ENCODE results near the gene OR52B2. TPM values are rescaled to one million over a fixed set of nuclear protein-coding genes. Genes with fewer than 3 reads are reported as not detected.

OR52B2 gene
- total and polyA plus RNA-seq, 2 of the 8 experiments (the other 6 are each of a cell fraction or from before 2014, with no cell fraction given): 0.15 TPM; not detected in 1

GRCh38 chr11:6219359-6219758 lies 49.2 kb upstream of the OR52B2 start (continued):
- TF ChIP-seq NANOG (IDR thresholded peaks at IDR 0.05; ENCODE audit: insufficient read depth, low read depth, low read length, poor library complexity, severe bottlenecking): no peak
- TF ChIP-seq CBX8 (IDR thresholded peaks at IDR 0.05; ENCODE audit: borderline replicate concordance, low read depth, low read length): no peak
- no peak for TF ChIP-seq TCF12 (IDR thresholded peaks at IDR 0.05; ENCODE audit: low read depth, low read length)
- TF ChIP-seq, protein P1, sequence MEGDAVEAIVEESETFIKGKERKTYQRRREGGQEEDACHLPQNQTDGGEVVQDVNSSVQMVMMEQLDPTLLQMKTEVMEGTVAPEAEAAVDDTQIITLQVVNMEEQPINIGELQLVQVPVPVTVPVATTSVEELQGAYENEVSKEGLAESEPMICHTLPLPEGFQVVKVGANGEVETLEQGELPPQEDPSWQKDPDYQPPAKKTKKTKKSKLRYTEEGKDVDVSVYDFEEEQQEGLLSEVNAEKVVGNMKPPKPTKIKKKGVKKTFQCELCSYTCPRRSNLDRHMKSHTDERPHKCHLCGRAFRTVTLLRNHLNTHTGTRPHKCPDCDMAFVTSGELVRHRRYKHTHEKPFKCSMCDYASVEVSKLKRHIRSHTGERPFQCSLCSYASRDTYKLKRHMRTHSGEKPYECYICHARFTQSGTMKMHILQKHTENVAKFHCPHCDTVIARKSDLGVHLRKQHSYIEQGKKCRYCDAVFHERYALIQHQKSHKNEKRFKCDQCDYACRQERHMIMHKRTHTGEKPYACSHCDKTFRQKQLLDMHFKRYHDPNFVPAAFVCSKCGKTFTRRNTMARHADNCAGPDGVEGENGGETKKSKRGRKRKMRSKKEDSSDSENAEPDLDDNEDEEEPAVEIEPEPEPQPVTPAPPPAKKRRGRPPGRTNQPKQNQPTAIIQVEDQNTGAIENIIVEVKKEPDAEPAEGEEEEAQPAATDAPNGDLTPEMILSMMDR (IDR thresholded peaks at IDR 0.05; ENCODE audit: control extremely low read depth in 1 of 3, insufficient read depth in 1 of 3, low read depth in 1 of 3, low read length in 3 of 3): no peak
